Stimulated activated CD8-positive, alpha-beta memory T cell treated with anti-CD3 and anti-CD28 coated beads, Interleukin-7, amount 100 ng/mL, for 4 hours (primary cell): ENCODE results near the gene IL10RB.

ENCODE experiments used
- DNase-seq, 2 donors: peaks; one replicate each; pipeline ENCODE4 v3.0.0-alpha.2; 2020; ENCODE audit warnings: low read depth in 2 of 2

Gene IL10RB

DNA sequence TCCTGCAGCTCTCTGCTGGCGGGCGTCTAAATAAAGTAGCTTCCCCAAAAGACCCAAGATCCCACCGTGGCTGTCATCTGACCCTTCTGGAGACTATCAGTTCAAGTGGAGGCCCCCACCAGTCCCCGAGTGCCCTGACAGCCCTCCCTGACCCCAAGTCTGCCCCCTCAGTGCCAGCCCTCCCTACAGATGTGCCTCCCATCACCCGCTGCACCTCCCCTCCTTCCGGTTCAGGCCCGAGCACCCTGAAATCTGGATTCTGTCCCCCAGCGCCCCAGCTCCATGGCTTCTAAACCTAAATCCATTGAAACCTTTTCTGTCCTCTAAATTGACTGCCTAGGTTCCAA lies 595 bp downstream of the IL10RB start:
- peak in 1 of 2 donors; percentile 16 for DNase-seq

GRCh38 chr21:33267250-33267649 lies 1.1 kb downstream of the IL10RB start:
- no peak for DNase-seq

GRCh38 chr21:33268393-33268736 lies 2.2 kb downstream of the IL10RB start:
- no peak for DNase-seq

DNA sequence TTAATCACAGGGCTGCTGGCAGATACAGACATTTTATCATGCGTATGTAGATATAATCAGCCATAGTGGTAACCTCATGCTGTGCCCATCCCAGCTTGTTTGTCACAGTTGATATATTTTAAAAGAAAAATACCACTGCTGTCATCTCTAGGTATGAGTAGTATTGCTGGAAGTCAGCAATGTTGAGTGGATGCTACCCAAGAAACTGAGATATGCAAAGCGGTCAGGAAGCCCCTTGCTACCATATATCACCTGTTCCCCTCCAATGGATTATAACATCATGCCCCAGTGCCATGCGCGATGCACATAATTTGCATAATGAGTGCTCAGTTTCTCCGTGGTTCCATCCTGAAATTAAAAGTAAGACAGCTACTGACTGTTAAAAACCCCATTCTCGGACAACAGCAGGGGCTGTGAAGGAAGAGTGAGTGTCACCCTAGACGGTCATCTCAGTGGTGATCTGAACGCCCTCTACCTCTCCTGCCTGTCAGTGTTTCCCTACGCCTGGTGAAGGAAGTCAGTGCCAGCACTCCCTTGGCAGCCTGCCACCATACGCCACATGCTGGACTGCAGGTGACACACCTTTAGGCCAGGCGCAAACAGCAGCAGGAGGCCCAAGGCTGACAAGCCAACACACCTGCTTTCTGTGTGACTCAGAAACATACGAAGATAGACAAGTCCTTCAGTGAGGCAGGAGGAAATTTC lies 2.7 kb downstream of the IL10RB start:
- no peak for DNase-seq

DNA sequence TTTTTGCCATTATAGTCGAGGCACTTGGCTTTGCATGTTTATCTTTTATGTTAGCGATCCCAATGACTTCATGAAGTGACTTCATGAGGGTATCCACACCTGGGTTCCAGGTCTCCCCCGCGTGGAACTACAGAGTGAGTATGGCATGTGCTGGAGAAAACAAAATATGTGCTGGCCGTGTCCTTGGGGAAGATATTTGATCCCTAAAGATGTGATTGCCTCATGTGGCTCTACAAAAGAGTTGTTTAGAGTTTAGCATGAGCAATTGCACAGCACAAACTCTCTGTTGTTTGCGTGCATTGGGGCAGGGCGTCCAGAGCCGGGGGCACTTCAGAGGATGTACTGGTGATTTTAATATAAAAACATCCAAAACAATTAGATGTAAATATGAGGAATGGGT lies 4.8 kb downstream of the IL10RB start:
- DNase-seq = no peak

GRCh38 chr21:33273044-33273443 lies 6.9 kb downstream of the IL10RB start:
- no peak for DNase-seq

- no peak for DNase-seq
Measured at GRCh38 chr21:33278721-33279120, 12.6 kb downstream of the IL10RB start.

GRCh38 chr21:33279330-33279820 lies 13.2 kb downstream of the IL10RB start:
- DNase-seq = no peak

- no peak for DNase-seq
Measured at GRCh38 chr21:33281096-33281652, 15.0 kb downstream of the IL10RB start.

GRCh38 chr21:33283203-33283602 lies 17.0 kb downstream of the IL10RB start:
- no peak for DNase-seq

DNA sequence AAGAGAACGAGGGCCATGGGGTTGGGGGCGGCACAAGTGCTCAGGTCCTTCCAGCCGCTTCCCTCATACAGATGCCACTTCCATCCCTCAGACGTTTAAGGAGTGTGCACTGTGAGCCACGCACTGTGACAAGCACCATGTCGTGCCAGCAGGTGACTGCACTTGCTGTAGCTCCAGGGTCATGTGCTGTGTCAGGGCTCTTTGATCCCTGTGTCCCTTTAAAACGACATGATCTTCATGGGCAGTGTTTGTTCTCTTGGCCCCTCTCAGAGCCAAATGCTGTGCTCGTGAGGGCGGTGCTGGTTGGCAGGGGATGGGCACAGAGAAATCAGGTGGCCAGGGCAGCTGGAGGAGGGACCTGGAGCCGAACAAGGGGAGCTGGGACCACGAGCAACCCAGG lies 19.9 kb downstream of the IL10RB start:
- DNase-seq = no peak

- DNase-seq = no peak
Measured at GRCh38 chr21:33286600-33287456, 20.7 kb downstream of the IL10RB start.

GRCh38 chr21:33289199-33289819 lies 23.1 kb downstream of the IL10RB start:
- no peak for DNase-seq

DNA sequence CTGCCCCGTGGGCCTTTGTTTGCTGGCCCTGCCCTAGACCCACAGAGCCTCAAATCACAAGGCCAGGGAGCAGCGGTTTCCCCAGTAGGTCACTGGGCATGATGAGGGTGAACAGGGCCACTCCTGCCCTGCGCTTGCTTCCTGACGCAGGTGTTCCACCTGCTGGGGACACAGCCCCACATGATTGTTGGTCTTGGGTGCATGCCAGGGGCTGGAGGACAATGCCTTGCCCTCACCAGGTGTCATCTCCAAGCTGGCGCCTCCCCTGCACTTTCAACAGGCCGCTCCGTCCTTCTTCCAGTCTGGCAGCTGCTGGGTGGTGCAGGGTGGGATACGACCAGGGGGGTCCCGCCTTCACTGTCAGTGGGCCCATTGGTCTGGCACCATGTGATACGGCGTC lies 24.3 kb downstream of the IL10RB start:
- no peak for DNase-seq

DNA sequence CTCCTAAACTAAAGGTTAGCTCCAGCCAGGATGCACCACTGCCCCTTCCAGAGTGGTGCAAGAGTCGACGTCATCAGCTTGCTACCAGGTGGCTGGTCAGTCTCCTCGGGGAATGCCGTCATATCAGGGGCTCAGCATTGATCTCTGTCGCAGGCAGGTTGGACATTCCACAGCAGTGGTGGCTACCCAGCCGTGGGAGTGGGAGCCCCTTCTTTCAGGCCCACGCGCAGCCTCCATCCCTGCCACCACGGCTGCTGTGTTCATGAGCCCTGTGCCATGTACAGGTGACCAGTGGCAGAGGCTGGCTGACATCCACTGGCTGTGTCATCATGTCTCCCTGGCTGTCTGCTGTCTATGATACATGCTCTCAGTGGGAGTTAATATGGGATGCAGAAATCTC lies 25.5 kb downstream of the IL10RB start:
- DNase-seq = no peak

DNA sequence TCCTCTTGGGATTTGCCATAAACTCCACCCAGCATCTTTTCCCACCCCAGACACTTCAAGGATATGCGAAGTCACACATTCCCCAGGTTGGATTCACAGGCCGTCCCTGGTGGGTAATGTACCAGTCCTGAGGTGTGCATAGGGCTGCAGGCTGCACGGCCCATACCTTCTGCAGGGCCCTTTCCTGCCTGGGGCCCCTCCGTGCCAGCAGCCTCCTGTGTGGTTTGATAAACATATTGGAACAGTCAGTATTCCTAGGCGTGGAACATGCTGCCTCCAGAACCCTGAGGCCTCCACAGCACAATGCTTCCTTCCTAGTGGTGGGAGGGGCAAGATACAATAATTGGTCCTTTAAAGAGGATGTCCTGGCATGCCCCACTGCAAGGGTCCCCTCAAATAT lies 26.6 kb downstream of the IL10RB start:
- no peak for DNase-seq

DNA sequence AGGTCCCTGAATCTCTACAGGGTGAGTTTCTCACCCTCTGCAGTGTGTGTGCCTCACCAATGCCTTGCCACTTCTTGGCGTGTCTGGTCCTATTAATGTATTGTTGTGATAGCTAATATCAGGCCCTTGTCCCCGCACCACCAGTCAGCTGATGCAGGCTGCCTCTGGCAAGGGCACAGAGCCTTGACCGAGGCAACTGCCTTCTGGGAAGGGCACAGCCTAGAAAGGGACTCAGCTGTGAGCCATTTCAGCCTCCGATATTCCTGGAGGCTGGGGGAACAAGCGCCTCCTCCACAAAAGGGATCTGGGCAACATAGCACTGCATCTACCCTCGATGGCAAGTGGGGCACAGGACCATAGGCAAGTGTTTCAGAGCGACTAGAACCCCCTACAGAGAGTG lies 27.0 kb downstream of the IL10RB start:
- DNase-seq = no peak

GRCh38 chr21:33293811-33294216 lies 27.6 kb downstream of the IL10RB start:
- DNase-seq = no peak

DNA sequence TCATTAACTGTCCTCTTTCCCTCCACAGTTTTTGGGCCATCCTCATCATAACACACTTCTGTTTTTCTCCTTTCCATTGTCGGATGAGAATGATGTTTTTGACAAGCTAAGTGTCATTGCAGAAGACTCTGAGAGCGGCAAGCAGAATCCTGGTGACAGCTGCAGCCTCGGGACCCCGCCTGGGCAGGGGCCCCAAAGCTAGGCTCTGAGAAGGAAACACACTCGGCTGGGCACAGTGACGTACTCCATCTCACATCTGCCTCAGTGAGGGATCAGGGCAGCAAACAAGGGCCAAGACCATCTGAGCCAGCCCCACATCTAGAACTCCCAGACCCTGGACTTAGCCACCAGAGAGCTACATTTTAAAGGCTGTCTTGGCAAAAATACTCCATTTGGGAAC lies 30.0 kb downstream of the IL10RB start:
- DNase-seq = no peak

- DNase-seq = no peak
Measured at GRCh38 chr21:33299181-33299752, 33.1 kb downstream of the IL10RB start.

DNA sequence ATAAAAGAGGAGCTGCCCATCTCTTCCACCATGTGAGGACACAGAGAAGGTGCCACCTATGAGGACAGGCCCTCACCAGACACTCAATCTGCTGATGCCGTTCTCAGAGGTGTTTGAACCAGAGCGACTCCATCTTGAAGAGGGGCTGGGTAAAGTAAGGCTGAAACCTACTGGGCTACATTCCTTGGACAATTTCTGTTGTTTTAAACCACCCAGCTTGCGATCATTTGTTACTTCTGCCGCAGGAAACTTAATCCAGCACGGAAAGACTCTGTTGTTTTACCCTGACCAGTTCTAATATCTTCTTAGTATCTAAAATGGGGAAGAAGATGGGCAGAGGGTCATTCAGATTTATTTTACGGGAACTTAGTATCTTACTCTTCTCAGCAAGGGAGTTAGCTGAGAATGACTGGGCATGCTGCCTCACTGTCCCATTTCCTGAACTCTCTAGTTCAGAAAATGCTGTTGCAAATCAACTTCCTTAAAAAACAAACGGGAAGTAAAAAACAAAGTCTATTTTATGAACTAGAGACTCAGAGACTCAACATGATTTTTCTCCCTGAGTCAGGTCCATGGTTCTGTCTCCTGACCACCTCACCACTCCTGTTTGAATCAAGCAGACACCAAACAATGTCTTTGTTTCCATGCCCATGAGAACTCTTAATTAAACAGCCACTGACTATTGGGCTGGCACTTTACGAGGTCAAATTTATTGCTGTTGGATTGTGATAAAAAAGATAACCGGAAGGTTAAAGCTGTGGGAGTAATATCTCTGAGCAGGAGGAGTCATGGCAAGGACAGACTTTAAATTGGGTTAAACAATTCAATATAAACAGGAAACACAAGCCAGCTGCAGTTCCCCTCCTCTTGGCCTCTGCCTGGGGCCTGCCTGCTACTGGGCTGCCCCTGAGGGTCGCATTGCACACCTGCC lies 34.8 kb downstream of the IL10RB start:
- DNase-seq = no peak
